ENCODE data around the gene ORMDL3. TPM values are rescaled to one million over a fixed set of nuclear protein-coding genes. Genes with fewer than 3 reads are reported as not detected.

ORMDL3 gene
- total RNA-seq, 1 donor from 2014 or later: 69.4 TPM

- H3K9me3 Mint-ChIP-seq: no peaks in the 10 kb centered on the region
- no peaks in the 10 kb centered on the region for H3K27me3 Mint-ChIP-seq (ENCODE audit: low read depth)
- H3K4me3 Mint-ChIP-seq: no peak overlapping the region
- peaks cover 22% of the 10 kb centered on the region for H3K36me3 Mint-ChIP-seq
- H3K4me1 Mint-ChIP-seq: peaks cover 27% of the 10 kb centered on the region
- no peak for TF ChIP-seq CTCF (IDR thresholded peaks at IDR 0.05; ENCODE audit: unreplicated experiment)
- no peak overlapping the region for H3K27ac Mint-ChIP-seq
- DNase-seq (ENCODE audit: low spot score in 2 of 2, unreplicated experiment in 2 of 2): no peak
These were observed 5.4 kb downstream of the ORMDL3 start for GRCh38 chr17:39922006-39922405.

GRCh38 chr17:39921323-39921722 is 6.1 kb downstream of the ORMDL3 start:
- no peak for DNase-seq (ENCODE audit: low spot score in 2 of 2, unreplicated experiment in 2 of 2)
- Mint-ChIP-seq H3K36me3 (peaks cover 25% of the 10 kb centered on the region), H3K27ac (no peak overlapping the region), H3K4me1 (peaks cover 22% of the 10 kb centered on the region), H3K27me3 (ENCODE audit: low read depth) (no peaks in the 10 kb centered on the region), H3K9me3 (no peaks in the 10 kb centered on the region), H3K4me3 (no peak overlapping the region)
- no peak for TF ChIP-seq CTCF (IDR thresholded peaks at IDR 0.05; ENCODE audit: unreplicated experiment)

- Mint-ChIP-seq H3K4me3 (no peak overlapping the region), H3K27me3 (ENCODE audit: low read depth) (no peaks in the 10 kb centered on the region)
- no peak for DNase-seq (ENCODE audit: low spot score in 2 of 2, unreplicated experiment in 2 of 2)
These were observed 6.9 kb downstream of the ORMDL3 start for GRCh38 chr17:39920218-39921210.

GRCh38 chr17:39919087-39919683 is 8.2 kb downstream of the ORMDL3 start:
- Mint-ChIP-seq H3K36me3 (peaks cover 27% of the 10 kb centered on the region), H3K4me3 (no peak overlapping the region), H3K27ac (no peak overlapping the region), H3K9me3 (no peaks in the 10 kb centered on the region), H3K4me1 (peaks cover 1% of the 10 kb centered on the region), H3K27me3 (ENCODE audit: low read depth) (no peaks in the 10 kb centered on the region)
- no peak for DNase-seq (ENCODE audit: low spot score in 2 of 2, unreplicated experiment in 2 of 2)
- no peak for TF ChIP-seq CTCF (IDR thresholded peaks at IDR 0.05; ENCODE audit: unreplicated experiment)

More at GRCh38 chr17:39920218-39921210, 6.9 kb downstream of the ORMDL3 start:
- H3K27ac Mint-ChIP-seq: no peak overlapping the region
- H3K9me3 Mint-ChIP-seq: no peaks in the 10 kb centered on the region
- H3K36me3 Mint-ChIP-seq: peaks cover 27% of the 10 kb centered on the region
- TF ChIP-seq CTCF (IDR thresholded peaks at IDR 0.05; ENCODE audit: unreplicated experiment): no peak
- H3K4me1 Mint-ChIP-seq: peaks cover 14% of the 10 kb centered on the region

- Mint-ChIP-seq H3K27ac (no peak overlapping the region), H3K27me3 (ENCODE audit: low read depth) (no peaks in the 10 kb centered on the region), H3K4me1 (no peaks in the 10 kb centered on the region), H3K36me3 (peaks cover 24% of the 10 kb centered on the region), H3K9me3 (no peaks in the 10 kb centered on the region), H3K4me3 (no peak overlapping the region)
- no peak for DNase-seq (ENCODE audit: low spot score in 2 of 2, unreplicated experiment in 2 of 2)
- no peak for TF ChIP-seq CTCF (IDR thresholded peaks at IDR 0.05; ENCODE audit: unreplicated experiment)
These were observed 10.5 kb downstream of the ORMDL3 start for GRCh38 chr17:39916918-39917317.

Data from mesothelial cell of epicardium (in vitro differentiated cells).